Adrenal gland (tissue), 12 donors: ENCODE results near the gene APOL6. TPM values are rescaled to one million over a fixed set of nuclear protein-coding genes. Genes with fewer than 3 reads are reported as not detected.

ENCODE experiments used
- DNase-seq, 7 donors: peaks; one replicate each; pipeline ENCODE4 v3.0.0-alpha.2; 2019 to 2020
- H3K27ac ChIP-seq, 5 donors: fragments of 200-600 bp; sonication (generic) in 4 of 5; 1 replicate in 3 of 5; 2 replicates in 2 of 5; pipeline versions ENCODE4 v1.5.1 to v1.8.0; 2016 to 2020; ENCODE audit warnings: mild to moderate bottlenecking in 1 of 5
- H3K27me3 ChIP-seq: fragments of 200-600 bp; 2 replicates; pipeline ENCODE4 v1.8.0; 2021
- H3K36me3 ChIP-seq, 2 donors: fragments of 200-600 bp; replicated peaks in 1 of 2; 1 replicate in 1 of 2; 2 replicates in 1 of 2; pipeline versions ENCODE4 v1.5.1 to v1.8.0; 2018 to 2022
- H3K4me1 ChIP-seq, 2 donors: fragments of 200-600 bp; replicated peaks in 1 of 2; 1 replicate in 1 of 2; 2 replicates in 1 of 2; pipeline versions ENCODE4 v1.5.1 to v1.8.0; 2018 to 2021
- H3K4me3 ChIP-seq, 4 donors: fragments of 200-600 bp; sonication (generic) in 3 of 4; one replicate each; pipeline ENCODE4 v1.5.1; 2016 to 2018
- H3K9me3 ChIP-seq, 3 donors: fragments of 200-600 bp; sonication (generic) in 1 of 3; replicated peaks in 1 of 3; 1 replicate in 2 of 3; 2 replicates in 1 of 3; pipeline versions ENCODE4 v1.5.1 to v1.8.0; 2016 to 2021
- CTCF ChIP-seq, 6 experiments: fragments of 450-650 bp in 4 of 6; fragments of 200-600 bp in 2 of 6; sonication (generic) in 1 of 6; IDR thresholded peaks; 1 replicate in 5 of 6; 2 replicates in 1 of 6; pipeline versions ENCODE4 v1.5.1 to v1.8.0; 2016 to 2021; ENCODE audit warnings: antibody characterized with exemption in 6 of 6, mild to moderate bottlenecking in 2 of 6, moderate library complexity in 1 of 6
- POLR2A ChIP-seq, 2 donors: fragments of 450-650 bp; IDR thresholded peaks; one replicate each; pipeline ENCODE4 v1.6.1; 2017; ENCODE audit warnings: antibody characterized with exemption in 2 of 2, mild to moderate bottlenecking in 2 of 2, moderate library complexity in 1 of 2
- WGBS, 4 donors: extraction: QIAGEN DNeasy Blood & Tissue Kit in 2 of 4; methylation state at CpG; one replicate each; pipeline versions ENCODE4 v1.1.5 to v1.1.7; 2013 to 2017; 5-methylcytosine and 5-hydroxymethylcytosine counted together
- intact Hi-C, 2 donors: fragments of 100-400 bp; cut with DNase I; formaldehyde crosslinking; loops; one replicate each; pipeline versions ENCODE4 v1.14.1 to v1.15.0; 2022 to 2023
- polyA plus RNA-seq, 3 donors: library from polyadenylated mRNA; stranded (reverse); fragments of 200-250 nt in 2 of 3; fragments of 350-450 nt in 1 of 3; fragmentation: Illumina TruSeq in 1 of 3; extraction: RNeasy Lipid Tissue Mini Kit (QIAGEN cat#74804) in 1 of 3; gene quantifications; one replicate each; pipeline ENCODE4 v1.2.3, GENCODE V29; 2013 to 2014
- total RNA-seq, 9 donors: library from RNA; depleted of rRNA in 4 of 9; stranded (reverse); fragments of >200 nt in 4 of 9; fragments of 120-200 nt in 1 of 9; fragmentation: NEBNext Ultra II Directional in 1 of 9; extraction: Animal tissue kit (Norgen Biotek cat#: 25700) in 1 of 9; gene quantifications; one replicate each; pipeline versions ENCODE4 v1.1.0 to v1.2.4, GENCODE V29; 2013 to 2023
- donor health status: healthy with polysubstance abuse.
- donor health status: Bipolar disorder and iron deficiency.
- donor health status: DM: yes; HTN: yes; CAD: no.
- donor health status: DM: no; HTN: no; CAD: no.
- donor health status: DM: no; HTN: no; CAD: no.
- donor health status: DM: yes; HTN: yes; CAD: no.

The APOL6 gene
- total and polyA plus RNA-seq, 12 donors: 6.5 to 37.9 (median 18.5) TPM

GRCh38 chr22:35638001-35638400 lies 10.2 kb upstream of the APOL6 start:
- Histone ChIP-seq H3K27me3 (no peaks in the 10 kb centered on the region), H3K36me3 (no peaks in the 10 kb centered on the region), H3K27ac (peak overlapping the region in 2 of 5 donors; percentile 60 to 76), H3K4me1 (peaks cover 0 to 16% of the 10 kb centered on the region in 2 donors), H3K9me3 (no peaks in the 10 kb centered on the region), H3K4me3 (no peak overlapping the region)
- WGBS, 4 donors: 69 to 82% (median 74%) methylated on average over 4 to 5 of the region's 5 CpGs
- intact Hi-C loops: loop anchor here in 1 of 2 donors (10.0 kb wide), 1 partner anchor 107 kb away; no protein-coding TSS in a partner anchor
- peak in 1 of 7 donors; percentile 11 for DNase-seq
- TF ChIP-seq POLR2A (IDR thresholded peaks at IDR 0.05): no peak
- TF ChIP-seq CTCF (IDR thresholded peaks at IDR 0.05): no peak

GRCh38 chr22:35638410-35638809 lies 9.8 kb upstream of the APOL6 start:
- 62 to 72% (median 64%) methylated on average over 11 to 13 of the region's 13 CpGs for WGBS, 4 donors
- TF ChIP-seq POLR2A (IDR thresholded peaks at IDR 0.05) (no peak), CTCF (IDR thresholded peaks at IDR 0.05) (no peak)
- no peaks in the 10 kb centered on the region for H3K36me3 ChIP-seq
- peaks cover 0 to 16% of the 10 kb centered on the region in 2 donors for H3K4me1 ChIP-seq
- H3K9me3 ChIP-seq: no peaks in the 10 kb centered on the region
- intact Hi-C loops: loop anchor here in 1 of 2 donors (10.0 kb wide), 1 partner anchor 106 kb away; no protein-coding TSS in a partner anchor
- H3K4me3 ChIP-seq: no peak overlapping the region
- no peaks in the 10 kb centered on the region for H3K27me3 ChIP-seq
- peak overlapping the region in 2 of 5 donors; percentile 60 to 76 for H3K27ac ChIP-seq
- DNase-seq: peak in 6 of 7 donors; percentile 50 to 88 (median 60)

- Histone ChIP-seq H3K9me3 (no peaks in the 10 kb centered on the region), H3K27me3 (no peaks in the 10 kb centered on the region), H3K4me1 (peaks cover 2 to 20% of the 10 kb centered on the region in 2 donors), H3K4me3 (no peak overlapping the region), H3K27ac (no peak overlapping the region), H3K36me3 (no peaks in the 10 kb centered on the region)
- no peak for TF ChIP-seq CTCF (IDR thresholded peaks at IDR 0.05)
- no peak for TF ChIP-seq POLR2A (IDR thresholded peaks at IDR 0.05)
- 87 to 93% (median 90%) methylated on average over 7 of the region's 7 CpGs for WGBS, 4 donors
- DNase-seq: peak in 2 of 7 donors; percentile 9 to 11
- intact Hi-C loops: no loop called here
These were observed 6.6 kb upstream of the APOL6 start for GRCh38 chr22:35641494-35642120.

- H3K9me3 ChIP-seq: no peaks in the 10 kb centered on the region
- no peak overlapping the region for H3K27ac ChIP-seq
- TF ChIP-seq POLR2A (IDR thresholded peaks at IDR 0.05) (no peak), CTCF (IDR thresholded peaks at IDR 0.05) (no peak)
- H3K4me3 ChIP-seq: no peak overlapping the region
- peaks cover 10 to 28% of the 10 kb centered on the region in 2 donors for H3K4me1 ChIP-seq
- 70 to 80% (median 75%) methylated on average over 2 of the region's 2 CpGs; no CpG with 5 or more reads in 1 of the 4 donors for WGBS, 4 donors
- H3K27me3 ChIP-seq: no peaks in the 10 kb centered on the region
- no peaks in the 10 kb centered on the region for H3K36me3 ChIP-seq
- intact Hi-C loops: no loop called here
- DNase-seq: peak in 4 of 7 donors; percentile 25 to 50 (median 32)
These were observed 5.9 kb upstream of the APOL6 start for GRCh38 chr22:35642305-35642741.
